ENCODE measurements around the gene ANAPC5. TPM values are rescaled to one million over a fixed set of nuclear protein-coding genes. Genes with fewer than 3 reads are reported as not detected.

ANAPC5 gene
- total RNA-seq, 1 experiment from 2014 or later, result 153 TPM

- BruUV-seq (replicated peaks), result no TSS peak
- Mint-ChIP-seq H3K27ac (ENCODE audit: unreplicated experiment) (no peak overlapping the region), H3K36me3 (ENCODE audit: insufficient read depth, unreplicated experiment) (peaks cover 68% of the 10 kb centered on the region), H3K9me3 (ENCODE audit: low read depth, unreplicated experiment) (no peaks in the 10 kb centered on the region), H3K4me3 (ENCODE audit: low read depth, unreplicated experiment) (no peak overlapping the region), H3K27me3 (ENCODE audit: unreplicated experiment) (no peaks in the 10 kb centered on the region), H3K4me1 (ENCODE audit: low read depth, unreplicated experiment) (no peaks in the 10 kb centered on the region)
- CTCF ChIA-PET, result interaction anchor here (0.6 kb wide), 1 partner anchor 390 kb away, joined by 3 read pairs; no protein-coding TSS in a partner anchor
- intact Hi-C loops (cut with micrococcal nuclease; ENCODE audit: unreplicated experiment), result no loop called here
- no peak for DNase-seq
- TF ChIP-seq CTCF (IDR thresholded peaks at IDR 0.05; ENCODE audit: unreplicated experiment), result no peak
Measured at GRCh38 chr12:121337416-121337815, 14.8 kb downstream of the ANAPC5 start.

- peak; percentile 59 for TF ChIP-seq CTCF (IDR thresholded peaks at IDR 0.05; ENCODE audit: unreplicated experiment)
- no peak overlapping the region for H3K27ac Mint-ChIP-seq (ENCODE audit: unreplicated experiment)
- H3K4me1 Mint-ChIP-seq (ENCODE audit: low read depth, unreplicated experiment), result peaks cover 21% of the 10 kb centered on the region
- peak; percentile 37 for DNase-seq
- no peaks in the 10 kb centered on the region for H3K9me3 Mint-ChIP-seq (ENCODE audit: low read depth, unreplicated experiment)
- H3K4me3 Mint-ChIP-seq (ENCODE audit: low read depth, unreplicated experiment), result no peak overlapping the region
- H3K36me3 Mint-ChIP-seq (ENCODE audit: insufficient read depth, unreplicated experiment), result peaks cover 59% of the 10 kb centered on the region
- H3K27me3 Mint-ChIP-seq (ENCODE audit: unreplicated experiment), result no peaks in the 10 kb centered on the region
- intact Hi-C loops (cut with micrococcal nuclease; ENCODE audit: unreplicated experiment), result loop anchor here (2.0 to 5.0 kb wide), 2 partner anchors 68 to 108 kb away; partner anchors contain the start of gene RNF34
- CTCF ChIA-PET, result interaction anchor here (0.6 to 2.4 kb wide), 6 partner anchors 10 to 110 kb away, joined by 3 to 15 read pairs (median 4); no protein-coding TSS in a partner anchor
- BruUV-seq (replicated peaks), result no TSS peak
Measured at GRCh38 chr12:121334513-121335343, 17.5 kb downstream of the ANAPC5 start.

- Mint-ChIP-seq H3K4me1 (ENCODE audit: low read depth, unreplicated experiment) (peaks cover 22% of the 10 kb centered on the region), H3K27ac (ENCODE audit: unreplicated experiment) (no peak overlapping the region), H3K27me3 (ENCODE audit: unreplicated experiment) (no peaks in the 10 kb centered on the region), H3K4me3 (ENCODE audit: low read depth, unreplicated experiment) (no peak overlapping the region), H3K36me3 (ENCODE audit: insufficient read depth, unreplicated experiment) (peaks cover 57% of the 10 kb centered on the region), H3K9me3 (ENCODE audit: low read depth, unreplicated experiment) (no peaks in the 10 kb centered on the region)
- BruUV-seq (replicated peaks), result no TSS peak
- TF ChIP-seq CTCF (IDR thresholded peaks at IDR 0.05; ENCODE audit: unreplicated experiment), result no peak
- CTCF ChIA-PET, result interaction anchor here (0.6 to 2.4 kb wide), 2 partner anchors 109 to 272 kb away, joined by 3 to 15 read pairs; no protein-coding TSS in a partner anchor
- no peak for DNase-seq
- intact Hi-C loops (cut with micrococcal nuclease; ENCODE audit: unreplicated experiment), result loop anchor here (2.0 to 5.0 kb wide), 2 partner anchors 69 to 109 kb away; partner anchors contain the start of gene RNF34
Measured at GRCh38 chr12:121333747-121334146, 18.5 kb downstream of the ANAPC5 start.

GRCh38 chr12:121331248-121331647 lies 21.0 kb downstream of the ANAPC5 start:
- Mint-ChIP-seq H3K9me3 (ENCODE audit: low read depth, unreplicated experiment) (no peaks in the 10 kb centered on the region), H3K4me3 (ENCODE audit: low read depth, unreplicated experiment) (no peak overlapping the region), H3K27ac (ENCODE audit: unreplicated experiment) (no peak overlapping the region), H3K4me1 (ENCODE audit: low read depth, unreplicated experiment) (peaks cover 31% of the 10 kb centered on the region), H3K27me3 (ENCODE audit: unreplicated experiment) (no peaks in the 10 kb centered on the region), H3K36me3 (ENCODE audit: insufficient read depth, unreplicated experiment) (peaks cover 57% of the 10 kb centered on the region)
- DNase-seq, result no peak
- CTCF ChIA-PET, result interaction anchor here (0.5 to 1.1 kb wide), 2 partner anchors 112 to 136 kb away, joined by 3 to 4 read pairs; no protein-coding TSS in a partner anchor
- intact Hi-C loops (cut with micrococcal nuclease; ENCODE audit: unreplicated experiment), result loop anchor here (5.0 kb wide), 1 partner anchor 71 kb away; the partner anchor contains the start of gene RNF34
- no peak for TF ChIP-seq CTCF (IDR thresholded peaks at IDR 0.05; ENCODE audit: unreplicated experiment)
- BruUV-seq (replicated peaks), result no TSS peak

Measured in Calu3 (cell line).